Fibroblast of peridontal ligament (primary cell): Measurements from ENCODE around the gene BIRC5.
"Not testable (repeated sequence)": the region's sequence is repeated elsewhere in the genome, so short reads cannot be mapped to it uniquely, and the experiment has no call there.

Source experiments
- DNase-seq: peaks from one replicate; pipeline ENCODE4 v3.0.0-alpha.2; 2010; ENCODE audit errors: extremely low read depth

Gene BIRC5

GRCh38 chr17:78240012-78240655 lies 26.1 kb downstream of the BIRC5 start:
- no peak for DNase-seq

- no peak for DNase-seq
Measured at GRCh38 chr17:78240839-78241238, 26.8 kb downstream of the BIRC5 start.

GRCh38 chr17:78241277-78242023 lies 27.4 kb downstream of the BIRC5 start:
- peak; percentile 20 for DNase-seq

GRCh38 chr17:78242024-78242742 lies 28.1 kb downstream of the BIRC5 start:
- no peak for DNase-seq

- no peak for DNase-seq
Measured at GRCh38 chr17:78247304-78247703, 33.3 kb downstream of the BIRC5 start.

- no peak for DNase-seq
Measured at GRCh38 chr17:78248051-78248914, 34.2 kb downstream of the BIRC5 start.

GRCh38 chr17:78249074-78249817 lies 35.2 kb downstream of the BIRC5 start:
- no peak for DNase-seq

GRCh38 chr17:78249818-78250806 lies 36.1 kb downstream of the BIRC5 start:
- DNase-seq = no peak

- DNase-seq = peak; percentile 73
Measured at GRCh38 chr17:78250891-78251772, 37.1 kb downstream of the BIRC5 start.

- no peak for DNase-seq
Measured at GRCh38 chr17:78251773-78252103, 37.7 kb downstream of the BIRC5 start.

GRCh38 chr17:78252111-78252634 lies 38.1 kb downstream of the BIRC5 start:
- no peak for DNase-seq

- no peak for DNase-seq
Measured at GRCh38 chr17:78252701-78253635, 38.9 kb downstream of the BIRC5 start.

- DNase-seq = not testable (repeated sequence)
Measured at GRCh38 chr17:78253636-78253945, 39.5 kb downstream of the BIRC5 start.

- peak; percentile 67 for DNase-seq
Measured at GRCh38 chr17:78253946-78254672, 40.1 kb downstream of the BIRC5 start.

GRCh38 chr17:78255029-78255656 lies 41.1 kb downstream of the BIRC5 start:
- no peak for DNase-seq

GRCh38 chr17:78255953-78256706 lies 42.1 kb downstream of the BIRC5 start:
- no peak for DNase-seq
